ENCODE measurements around the gene KIF11.

Gene KIF11

DNA sequence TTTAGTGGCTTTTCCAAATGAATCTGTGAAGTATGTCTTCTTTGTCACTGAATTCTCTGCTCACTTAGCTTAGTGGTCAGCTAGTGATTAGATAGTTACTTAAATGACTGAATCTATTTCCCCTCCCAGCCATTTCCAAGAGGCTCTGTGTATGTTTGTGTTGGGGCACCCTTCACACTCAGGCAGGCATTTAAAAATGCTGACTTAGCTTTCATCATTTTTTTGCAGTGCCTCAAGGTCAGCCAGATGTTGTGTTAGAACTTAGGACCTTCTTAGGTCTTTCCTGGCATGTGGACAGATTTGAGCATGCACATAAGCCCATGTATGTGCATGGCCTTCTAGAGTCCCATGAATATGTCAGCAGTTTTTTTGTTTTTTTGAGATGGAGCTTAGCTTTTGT, 71.4 kb downstream of the KIF11 start:
- no peaks in the 10 kb centered on the region for H3K36me3 ChIP-seq (ENCODE audit: control insufficient read depth, insufficient read depth, low read length)
- no peak overlapping the region for H3K4me3 ChIP-seq (ENCODE audit: insufficient read depth, low read depth, low read length, poor library complexity, severe bottlenecking)
- no peaks in the 10 kb centered on the region for H3K9me3 ChIP-seq (ENCODE audit: control insufficient read depth, low read length)
- H3K27me3 ChIP-seq (replicated peaks; ENCODE audit: control insufficient read depth, insufficient read depth, low read length, poor library complexity, severe bottlenecking) = no peaks in the 10 kb centered on the region
- no peak for DNase-seq
- no peaks in the 10 kb centered on the region for H3K4me1 ChIP-seq (ENCODE audit: control insufficient read depth, insufficient read depth, low read length, poor library complexity, severe bottlenecking)
- H3K27ac ChIP-seq (ENCODE audit: insufficient read depth, low read length, poor library complexity, severe bottlenecking) = no peak overlapping the region

DNA sequence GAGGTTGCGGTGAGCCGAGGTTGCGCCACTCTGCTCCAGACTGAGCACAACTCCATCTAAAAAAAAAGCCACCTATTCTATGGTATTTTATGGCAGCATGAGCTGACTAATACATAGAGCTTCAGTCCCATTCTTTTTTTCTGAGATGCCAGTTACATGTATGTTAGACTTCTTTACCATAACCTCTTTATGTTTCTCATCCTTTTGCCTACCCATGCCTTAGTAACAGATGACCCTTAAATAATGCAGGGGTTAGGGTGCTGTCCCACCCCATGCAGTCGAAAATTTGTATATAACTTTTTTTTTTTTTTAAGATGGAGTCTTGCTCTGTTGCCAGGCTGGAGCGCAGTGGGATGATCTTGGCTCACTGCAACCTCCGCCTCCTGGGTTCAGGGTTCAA, 74.1 kb downstream of the KIF11 start:
- DNase-seq = no peak
- Histone ChIP-seq H3K36me3 (ENCODE audit: control insufficient read depth, insufficient read depth, low read length) (no peaks in the 10 kb centered on the region), H3K27ac (ENCODE audit: insufficient read depth, low read length, poor library complexity, severe bottlenecking) (no peak overlapping the region), H3K4me1 (ENCODE audit: control insufficient read depth, insufficient read depth, low read length, poor library complexity, severe bottlenecking) (no peaks in the 10 kb centered on the region), H3K4me3 (ENCODE audit: insufficient read depth, low read depth, low read length, poor library complexity, severe bottlenecking) (no peak overlapping the region), H3K27me3 (replicated peaks; ENCODE audit: control insufficient read depth, insufficient read depth, low read length, poor library complexity, severe bottlenecking) (no peaks in the 10 kb centered on the region), H3K9me3 (ENCODE audit: control insufficient read depth, low read length) (no peaks in the 10 kb centered on the region)

DNA sequence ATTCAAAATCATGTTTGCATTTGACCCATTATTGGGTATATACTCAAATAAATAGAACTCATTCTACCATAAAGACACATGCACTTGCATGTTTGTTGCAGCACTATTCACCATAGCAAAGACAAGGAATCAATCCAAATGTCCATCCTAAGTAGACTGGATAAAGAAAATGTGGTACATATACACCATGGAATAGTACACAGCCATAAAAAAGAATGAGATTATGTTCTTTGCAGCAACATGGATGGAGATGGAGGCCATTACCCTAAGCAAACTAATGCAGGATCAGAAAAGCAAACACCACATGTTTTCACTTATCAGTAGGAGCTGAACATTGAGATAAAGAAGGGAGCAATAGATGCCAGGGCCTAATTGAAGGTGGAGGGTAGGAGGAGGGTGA, 84.8 kb downstream of the KIF11 start:
- DNase-seq = no peak
- no peak overlapping the region for H3K27ac ChIP-seq (ENCODE audit: insufficient read depth, low read length, poor library complexity, severe bottlenecking)
- no peaks in the 10 kb centered on the region for H3K27me3 ChIP-seq (replicated peaks; ENCODE audit: control insufficient read depth, insufficient read depth, low read length, poor library complexity, severe bottlenecking)
- H3K4me3 ChIP-seq (ENCODE audit: insufficient read depth, low read depth, low read length, poor library complexity, severe bottlenecking) = no peak overlapping the region
- no peaks in the 10 kb centered on the region for H3K36me3 ChIP-seq (ENCODE audit: control insufficient read depth, insufficient read depth, low read length)
- no peaks in the 10 kb centered on the region for H3K4me1 ChIP-seq (ENCODE audit: control insufficient read depth, insufficient read depth, low read length, poor library complexity, severe bottlenecking)
- no peaks in the 10 kb centered on the region for H3K9me3 ChIP-seq (ENCODE audit: control insufficient read depth, low read length)

DNA sequence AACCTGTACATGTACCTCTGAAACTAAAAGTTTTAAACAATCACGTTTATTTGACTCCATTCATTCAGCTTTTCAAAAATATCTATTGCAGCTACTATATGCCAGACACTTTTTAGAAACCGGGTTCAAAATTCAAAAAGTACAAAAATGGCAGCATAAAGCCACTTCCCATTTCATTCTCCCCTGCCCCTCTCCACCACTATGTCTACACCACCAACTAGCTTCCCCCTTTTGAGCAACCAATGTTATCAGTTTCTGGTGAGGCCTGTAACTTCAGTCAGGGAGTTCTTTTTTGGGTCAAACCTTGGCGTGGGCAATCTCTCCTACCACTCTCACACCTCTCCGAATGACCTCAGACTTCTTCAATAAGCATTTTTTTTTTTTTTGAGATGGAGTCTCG, 85.3 kb downstream of the KIF11 start:
- H3K36me3 ChIP-seq (ENCODE audit: control insufficient read depth, insufficient read depth, low read length) = no peaks in the 10 kb centered on the region
- H3K4me3 ChIP-seq (ENCODE audit: insufficient read depth, low read depth, low read length, poor library complexity, severe bottlenecking) = no peak overlapping the region
- no peaks in the 10 kb centered on the region for H3K4me1 ChIP-seq (ENCODE audit: control insufficient read depth, insufficient read depth, low read length, poor library complexity, severe bottlenecking)
- H3K9me3 ChIP-seq (ENCODE audit: control insufficient read depth, low read length) = no peaks in the 10 kb centered on the region
- DNase-seq = no peak
- H3K27me3 ChIP-seq (replicated peaks; ENCODE audit: control insufficient read depth, insufficient read depth, low read length, poor library complexity, severe bottlenecking) = no peaks in the 10 kb centered on the region
- no peak overlapping the region for H3K27ac ChIP-seq (ENCODE audit: insufficient read depth, low read length, poor library complexity, severe bottlenecking)

DNA sequence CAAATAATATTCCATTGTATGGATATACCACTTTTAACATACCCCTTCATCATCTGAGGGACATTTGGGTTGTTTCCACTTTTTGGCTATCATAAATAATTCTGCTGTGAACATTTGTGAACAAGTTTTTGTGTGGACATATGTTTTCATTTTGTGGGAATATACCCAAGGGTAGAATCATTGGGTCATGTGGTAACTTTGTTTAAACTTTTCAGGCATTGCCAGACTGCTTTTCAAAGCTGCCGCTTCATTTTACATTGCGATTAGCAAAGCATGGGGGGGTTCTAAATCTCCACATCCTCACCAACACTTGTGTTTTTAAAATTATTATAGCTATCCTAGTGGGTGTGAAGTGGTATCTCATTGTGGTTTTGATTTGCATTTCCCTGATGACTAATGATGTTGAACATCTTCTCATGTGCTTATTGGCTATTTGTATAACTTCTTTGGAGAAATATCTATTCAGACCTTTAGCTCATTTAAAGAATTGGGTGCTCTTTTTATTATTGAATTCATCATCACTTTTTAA, 88.4 kb downstream of the KIF11 start:
- no peaks in the 10 kb centered on the region for H3K36me3 ChIP-seq (ENCODE audit: control insufficient read depth, insufficient read depth, low read length)
- H3K4me3 ChIP-seq (ENCODE audit: insufficient read depth, low read depth, low read length, poor library complexity, severe bottlenecking) = no peak overlapping the region
- H3K27me3 ChIP-seq (replicated peaks; ENCODE audit: control insufficient read depth, insufficient read depth, low read length, poor library complexity, severe bottlenecking) = no peaks in the 10 kb centered on the region
- no peaks in the 10 kb centered on the region for H3K9me3 ChIP-seq (ENCODE audit: control insufficient read depth, low read length)
- H3K4me1 ChIP-seq (ENCODE audit: control insufficient read depth, insufficient read depth, low read length, poor library complexity, severe bottlenecking) = no peaks in the 10 kb centered on the region
- H3K27ac ChIP-seq (ENCODE audit: insufficient read depth, low read length, poor library complexity, severe bottlenecking) = no peak overlapping the region
- DNase-seq = no peak

DNA sequence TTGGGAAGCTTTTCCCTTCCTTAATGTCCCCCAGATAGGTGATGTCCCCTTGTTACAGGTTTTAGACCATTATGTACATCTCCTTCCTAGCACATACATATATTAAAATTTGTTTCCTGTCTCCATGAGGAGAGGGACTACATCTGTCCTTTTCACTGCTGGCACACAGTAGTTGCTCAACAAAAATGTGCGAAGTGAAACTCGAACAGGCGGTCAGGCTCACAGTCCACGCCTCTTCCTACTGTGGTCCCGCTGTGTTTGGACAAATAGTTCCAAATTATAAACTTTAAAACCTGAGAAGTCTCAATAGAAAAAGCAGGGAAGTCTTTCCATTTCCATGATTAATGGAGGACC, 95.6 kb downstream of the KIF11 start:
- H3K36me3 ChIP-seq (ENCODE audit: control insufficient read depth, insufficient read depth, low read length) = no peaks in the 10 kb centered on the region
- H3K9me3 ChIP-seq (ENCODE audit: control insufficient read depth, low read length) = no peaks in the 10 kb centered on the region
- no peak overlapping the region for H3K27ac ChIP-seq (ENCODE audit: insufficient read depth, low read length, poor library complexity, severe bottlenecking)
- H3K27me3 ChIP-seq (replicated peaks; ENCODE audit: control insufficient read depth, insufficient read depth, low read length, poor library complexity, severe bottlenecking) = peaks cover 27% of the 10 kb centered on the region
- no peak overlapping the region for H3K4me3 ChIP-seq (ENCODE audit: insufficient read depth, low read depth, low read length, poor library complexity, severe bottlenecking)
- no peak for DNase-seq
- H3K4me1 ChIP-seq (ENCODE audit: control insufficient read depth, insufficient read depth, low read length, poor library complexity, severe bottlenecking) = peaks cover 24% of the 10 kb centered on the region

DNA sequence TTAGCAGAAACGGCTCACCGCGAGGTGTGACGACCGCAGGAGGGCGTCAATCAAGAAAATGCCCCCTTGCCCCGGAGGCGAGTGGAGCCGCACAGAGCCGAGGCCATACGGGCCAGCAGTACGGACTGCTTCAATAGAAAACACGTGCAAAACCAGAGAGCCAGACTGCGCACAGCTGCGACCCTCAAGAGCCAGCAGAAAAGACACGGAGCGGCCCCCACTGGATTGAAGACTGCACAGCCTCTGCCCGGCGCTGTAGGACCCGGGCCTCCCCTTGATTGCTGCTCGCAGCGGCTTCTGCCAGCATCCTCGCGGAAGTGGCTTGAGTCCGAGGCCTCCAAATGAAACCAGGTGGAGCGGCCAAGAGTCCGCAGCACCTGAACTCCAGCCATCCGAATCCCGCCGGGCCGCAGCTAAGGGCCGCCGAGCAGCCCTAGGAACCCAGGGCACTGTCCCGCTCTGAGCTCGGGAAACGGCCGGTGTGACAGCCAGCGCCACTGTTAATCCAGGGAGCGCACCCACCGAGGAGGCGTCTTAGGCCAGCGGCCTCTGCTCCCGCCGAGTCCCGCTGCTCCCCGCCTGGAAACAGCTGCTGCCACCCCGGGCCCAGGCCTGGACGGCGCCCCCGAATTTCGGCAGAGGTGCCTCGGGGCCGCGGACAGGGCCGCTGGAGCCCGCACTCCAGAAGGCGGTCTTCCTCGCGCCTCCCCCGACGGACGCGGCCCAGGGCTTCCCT, 96.2 kb downstream of the KIF11 start:
- H3K27ac ChIP-seq (ENCODE audit: insufficient read depth, low read length, poor library complexity, severe bottlenecking) = no peak overlapping the region
- no peaks in the 10 kb centered on the region for H3K9me3 ChIP-seq (ENCODE audit: control insufficient read depth, low read length)
- peaks cover 24% of the 10 kb centered on the region for H3K4me1 ChIP-seq (ENCODE audit: control insufficient read depth, insufficient read depth, low read length, poor library complexity, severe bottlenecking)
- H3K36me3 ChIP-seq (ENCODE audit: control insufficient read depth, insufficient read depth, low read length) = no peaks in the 10 kb centered on the region
- H3K4me3 ChIP-seq (ENCODE audit: insufficient read depth, low read depth, low read length, poor library complexity, severe bottlenecking) = peak overlapping the region; percentile 68
- DNase-seq = no peak
- peaks cover 28% of the 10 kb centered on the region for H3K27me3 ChIP-seq (replicated peaks; ENCODE audit: control insufficient read depth, insufficient read depth, low read length, poor library complexity, severe bottlenecking)

DNA sequence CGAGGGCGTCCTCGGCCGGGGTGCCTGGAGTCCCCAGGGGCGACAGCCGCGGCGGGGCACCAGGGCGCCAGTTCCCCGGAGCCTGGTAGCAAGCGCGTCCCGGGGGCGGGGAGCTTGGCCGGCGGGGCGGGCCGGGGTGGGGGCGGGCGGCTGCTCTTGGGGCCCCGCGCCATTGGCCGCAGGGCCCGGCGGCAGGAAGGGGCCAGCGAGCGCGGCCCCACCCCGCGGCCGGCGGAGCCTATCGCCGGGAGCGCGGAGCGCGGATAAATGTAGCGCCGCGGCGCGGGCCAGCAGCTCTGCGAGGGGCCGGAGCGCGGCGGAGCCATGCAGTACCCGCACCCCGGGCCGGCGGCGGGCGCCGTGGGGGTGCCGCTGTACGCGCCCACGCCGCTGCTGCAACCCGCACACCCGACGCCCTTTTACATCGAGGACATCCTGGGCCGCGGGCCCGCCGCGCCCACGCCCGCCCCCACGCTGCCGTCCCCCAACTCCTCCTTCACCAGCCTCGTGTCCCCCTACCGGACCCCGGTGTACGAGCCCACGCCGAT, 96.8 kb downstream of the KIF11 start, which contains the start of gene HHEX:
Gene HHEX (plus strand): TSS at position 293 of the 548 bp plus-strand sequence. CDS start 32 bp downstream, at position 325.
- Histone ChIP-seq H3K27ac (ENCODE audit: insufficient read depth, low read length, poor library complexity, severe bottlenecking) (no peak within 1 kb of the TSS), H3K9me3 (ENCODE audit: control insufficient read depth, low read length) (no peaks in the 10 kb centered on the region), H3K36me3 (ENCODE audit: control insufficient read depth, insufficient read depth, low read length) (no peaks in the 10 kb centered on the region), H3K4me1 (ENCODE audit: control insufficient read depth, insufficient read depth, low read length, poor library complexity, severe bottlenecking) (peaks cover 24% of the 10 kb centered on the region), H3K27me3 (replicated peaks; ENCODE audit: control insufficient read depth, insufficient read depth, low read length, poor library complexity, severe bottlenecking) (peaks cover 28% of the 10 kb centered on the region), H3K4me3 (ENCODE audit: insufficient read depth, low read depth, low read length, poor library complexity, severe bottlenecking) (peak within 1 kb of the TSS; percentile 68)
- peak in 1 of 3 donors; percentile 18 for DNase-seq

DNA sequence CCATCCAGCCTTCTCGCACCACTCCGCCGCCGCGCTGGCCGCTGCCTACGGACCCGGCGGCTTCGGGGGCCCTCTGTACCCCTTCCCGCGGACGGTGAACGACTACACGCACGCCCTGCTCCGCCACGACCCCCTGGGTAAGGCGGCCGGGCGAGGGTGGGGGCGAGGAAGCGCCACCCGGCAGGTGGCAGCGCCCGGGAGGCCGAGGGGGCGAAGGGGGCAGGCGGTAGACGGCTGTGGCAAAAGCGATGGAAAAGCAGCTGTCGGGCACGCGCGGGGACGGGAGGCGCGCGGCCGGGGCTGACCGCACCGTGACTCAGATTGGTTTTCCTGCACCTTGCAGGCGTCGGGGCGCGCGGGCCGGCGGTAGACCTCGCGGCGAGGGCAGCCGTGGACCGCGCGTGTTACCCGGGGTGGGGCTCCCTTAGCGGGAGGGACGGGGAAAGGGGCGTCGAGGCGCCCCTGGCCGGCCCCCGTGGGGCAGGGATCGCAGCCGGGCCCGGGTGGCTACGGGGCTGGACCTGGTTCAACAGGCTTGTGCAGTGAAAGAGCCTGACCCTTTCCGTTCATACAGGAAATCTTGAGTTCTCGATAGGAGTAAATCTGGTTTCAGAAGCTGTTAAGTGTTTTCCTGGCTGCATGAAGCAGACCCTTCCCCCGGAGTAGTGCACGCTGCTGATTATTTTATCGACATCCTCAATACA, 97.4 kb downstream of the KIF11 start:
- peak; percentile 34 to 51 (median 48) for DNase-seq
- Histone ChIP-seq H3K9me3 (ENCODE audit: control insufficient read depth, low read length) (no peaks in the 10 kb centered on the region), H3K27me3 (replicated peaks; ENCODE audit: control insufficient read depth, insufficient read depth, low read length, poor library complexity, severe bottlenecking) (peaks cover 28% of the 10 kb centered on the region), H3K4me1 (ENCODE audit: control insufficient read depth, insufficient read depth, low read length, poor library complexity, severe bottlenecking) (peaks cover 24% of the 10 kb centered on the region), H3K27ac (ENCODE audit: insufficient read depth, low read length, poor library complexity, severe bottlenecking) (no peak overlapping the region), H3K4me3 (ENCODE audit: insufficient read depth, low read depth, low read length, poor library complexity, severe bottlenecking) (peak overlapping the region; percentile 68), H3K36me3 (ENCODE audit: control insufficient read depth, insufficient read depth, low read length) (no peaks in the 10 kb centered on the region)
